Esophagus squamous epithelium (tissue), 5 donors: ENCODE data around the gene HIPK2. TPM values are rescaled to one million over a fixed set of nuclear protein-coding genes. Genes with fewer than 3 reads are reported as not detected.
A peak's percentile ranks its signal among the peaks of the same experiment; 100 is the strongest.

Experiments
- DNase-seq: peaks from one replicate; lab custom pipeline; 2025; lab: John Stamatoyannopoulos, UW
- H3K27ac ChIP-seq, 4 donors: fragments of 200-600 bp; sonication (generic); one replicate each; pipeline ENCODE4 v1.5.1; 2016 to 2019; ENCODE audit warnings: mild to moderate bottlenecking in 1 of 4
- H3K27me3 ChIP-seq, 4 donors: fragments of 200-600 bp; sonication (generic); 1 replicate in 3 of 4; 2 replicates in 1 of 4; pipeline versions ENCODE4 v1.5.1 to v1.6.0; 2017 to 2021; ENCODE audit warnings: antibody characterized with exemption in 1 of 4
- H3K36me3 ChIP-seq, 3 donors: fragments of 200-600 bp; sonication (generic); one replicate each; pipeline ENCODE4 v1.5.1; 2016 to 2019
- H3K4me1 ChIP-seq, 3 donors: fragments of 200-600 bp; sonication (generic); one replicate each; pipeline ENCODE4 v1.5.1; 2017 to 2019
- H3K4me3 ChIP-seq, 4 donors: fragments of 200-600 bp; sonication (generic); 1 replicate in 3 of 4; 2 replicates in 1 of 4; pipeline ENCODE4 v1.5.1; 2016 to 2019; ENCODE audit warnings: mild to moderate bottlenecking in 2 of 4, moderate library complexity in 1 of 4
- H3K9me3 ChIP-seq, 3 donors: fragments of 200-600 bp; sonication (generic); one replicate each; pipeline ENCODE4 v1.5.1; 2016 to 2019
- POLR2A ChIP-seq, 4 donors: fragments of 450-650 bp; IDR thresholded peaks; one replicate each; pipeline ENCODE4 v1.6.1; 2017; ENCODE audit warnings: antibody characterized with exemption in 4 of 4, mild to moderate bottlenecking in 4 of 4, moderate library complexity in 3 of 4
- WGBS, 2 donors: methylation state at CpG; one replicate each; pipeline ENCODE4 v1.1.5; 2018; 5-methylcytosine and 5-hydroxymethylcytosine counted together
- intact Hi-C: fragments of 100-400 bp; cut with DNase I; formaldehyde crosslinking; loops from one replicate; pipeline ENCODE4 v1.15.0; 2022
- total RNA-seq, 4 donors: library from RNA; depleted of rRNA; stranded (reverse); fragments of >200 nt; gene quantifications; one replicate each; pipeline ENCODE4 v1.1.0, GENCODE V29; 2016
- TF ChIP-seq, protein P1 (sequence below), 6 experiments: fragments of 450-650 bp in 4 of 6; fragments of 200-600 bp in 2 of 6; sonication (generic) in 2 of 6; IDR thresholded peaks; one replicate each; pipeline ENCODE4 v1.5.1; 2016 to 2019; ENCODE audit warnings: antibody characterized with exemption in 6 of 6, mild to moderate bottlenecking in 4 of 6, moderate library complexity in 4 of 6
- donor health status: DM: yes; HTN: yes; CAD: no.

Gene HIPK2
- total RNA-seq, 4 donors from 2014 or later = 17.8 to 37.9 (median 29.3) TPM

DNA sequence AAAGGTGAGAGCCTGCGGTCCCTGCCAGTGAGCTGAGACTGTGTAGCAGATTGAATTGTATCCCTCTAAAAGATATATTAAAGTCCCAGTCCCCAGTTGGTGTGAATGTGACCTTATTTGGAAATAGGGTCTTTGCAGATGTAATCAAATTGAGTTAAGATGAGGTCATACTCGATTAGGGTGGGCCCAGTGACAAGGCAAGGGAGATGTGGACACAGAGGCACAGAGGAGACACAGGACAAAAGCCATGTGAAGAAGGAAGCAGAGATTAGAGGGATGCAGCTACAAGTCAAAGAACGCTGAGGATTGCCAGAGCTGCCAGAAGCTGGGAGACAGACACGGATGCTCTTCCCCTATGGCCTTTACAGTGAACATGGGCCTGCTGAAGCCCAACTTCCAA, 150.0 kb downstream of the HIPK2 start:
- intact Hi-C loops = no loop called here
- H3K27ac ChIP-seq = no peak overlapping the region

DNA sequence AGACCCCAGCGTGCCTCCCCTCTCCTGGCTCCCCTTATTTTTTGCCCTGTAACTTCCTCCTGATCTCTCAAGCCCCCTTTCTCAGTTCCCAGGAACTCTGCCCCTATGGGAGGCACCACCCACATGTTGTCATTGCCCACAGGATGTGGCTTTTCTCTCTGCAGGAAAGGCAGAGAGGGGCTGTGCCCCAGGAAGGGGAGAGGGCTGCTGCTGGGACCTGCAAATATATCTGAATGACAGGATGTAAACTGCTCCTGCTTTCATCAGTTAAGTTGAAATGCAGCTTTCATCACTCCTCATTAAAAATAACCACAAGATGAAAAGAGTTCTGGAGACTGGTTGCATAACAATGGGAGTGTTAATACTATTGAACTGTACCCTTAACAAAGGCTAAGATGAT, 151.0 kb downstream of the HIPK2 start:
- DNase-seq = no peak
- intact Hi-C loops = no loop called here
- Histone ChIP-seq H3K4me1 (no peaks in the 10 kb centered on the region), H3K4me3 (no peak overlapping the region), H3K27ac (no peak overlapping the region), H3K9me3 (no peaks in the 10 kb centered on the region), H3K36me3 (peaks cover 35 to 99% (median 47%) of the 10 kb centered on the region in 3 donors), H3K27me3 (no peaks in the 10 kb centered on the region)
- no peak for TF ChIP-seq POLR2A (IDR thresholded peaks at IDR 0.05)
- TF ChIP-seq, protein P1, sequence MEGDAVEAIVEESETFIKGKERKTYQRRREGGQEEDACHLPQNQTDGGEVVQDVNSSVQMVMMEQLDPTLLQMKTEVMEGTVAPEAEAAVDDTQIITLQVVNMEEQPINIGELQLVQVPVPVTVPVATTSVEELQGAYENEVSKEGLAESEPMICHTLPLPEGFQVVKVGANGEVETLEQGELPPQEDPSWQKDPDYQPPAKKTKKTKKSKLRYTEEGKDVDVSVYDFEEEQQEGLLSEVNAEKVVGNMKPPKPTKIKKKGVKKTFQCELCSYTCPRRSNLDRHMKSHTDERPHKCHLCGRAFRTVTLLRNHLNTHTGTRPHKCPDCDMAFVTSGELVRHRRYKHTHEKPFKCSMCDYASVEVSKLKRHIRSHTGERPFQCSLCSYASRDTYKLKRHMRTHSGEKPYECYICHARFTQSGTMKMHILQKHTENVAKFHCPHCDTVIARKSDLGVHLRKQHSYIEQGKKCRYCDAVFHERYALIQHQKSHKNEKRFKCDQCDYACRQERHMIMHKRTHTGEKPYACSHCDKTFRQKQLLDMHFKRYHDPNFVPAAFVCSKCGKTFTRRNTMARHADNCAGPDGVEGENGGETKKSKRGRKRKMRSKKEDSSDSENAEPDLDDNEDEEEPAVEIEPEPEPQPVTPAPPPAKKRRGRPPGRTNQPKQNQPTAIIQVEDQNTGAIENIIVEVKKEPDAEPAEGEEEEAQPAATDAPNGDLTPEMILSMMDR (IDR thresholded peaks at IDR 0.05) = no peak
- 77 to 90% methylated on average over 1 of the region's 1 CpG for WGBS, 2 donors

More for the DNA sequence above, 150.0 kb downstream of the HIPK2 start:
- Histone ChIP-seq H3K27me3 (no peaks in the 10 kb centered on the region), H3K4me1 (no peaks in the 10 kb centered on the region), H3K9me3 (no peaks in the 10 kb centered on the region), H3K4me3 (no peak overlapping the region), H3K36me3 (peaks cover 35 to 92% (median 46%) of the 10 kb centered on the region in 3 donors)
- no peak for DNase-seq
- 93 to 94% methylated on average over 4 of the region's 4 CpGs for WGBS, 2 donors
- TF ChIP-seq POLR2A (IDR thresholded peaks at IDR 0.05) = no peak
- TF ChIP-seq, protein P1 (IDR thresholded peaks at IDR 0.05) = no peak

DNA sequence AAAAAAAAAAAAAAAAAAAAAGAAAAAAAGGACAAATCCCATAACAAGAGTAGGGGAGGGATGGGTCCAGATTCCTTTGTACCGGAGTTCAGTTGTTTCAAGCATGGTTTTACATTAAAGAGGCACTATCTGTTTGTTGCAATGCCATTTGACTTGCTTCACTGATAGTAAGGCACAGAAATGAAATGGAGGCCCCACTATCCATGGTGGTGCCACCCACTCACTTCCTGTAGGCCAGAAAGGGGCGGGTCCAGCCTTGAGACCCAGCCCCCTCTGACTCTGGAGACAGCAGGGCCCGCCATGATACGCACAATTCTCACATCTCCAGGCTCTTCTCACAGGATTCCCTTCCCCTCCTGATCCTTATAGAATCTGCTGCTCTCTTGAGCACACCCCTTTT, 154.3 kb downstream of the HIPK2 start:
- Histone ChIP-seq H3K27me3 (no peaks in the 10 kb centered on the region), H3K4me3 (no peak overlapping the region), H3K4me1 (no peaks in the 10 kb centered on the region), H3K36me3 (peaks cover 23 to 92% (median 38%) of the 10 kb centered on the region in 3 donors), H3K9me3 (no peaks in the 10 kb centered on the region), H3K27ac (no peak overlapping the region)
- DNase-seq = no peak
- 89 to 90% methylated on average over 4 of the region's 4 CpGs for WGBS, 2 donors
- intact Hi-C loops = no loop called here
- TF ChIP-seq, protein P1 (IDR thresholded peaks at IDR 0.05) = no peak
- no peak for TF ChIP-seq POLR2A (IDR thresholded peaks at IDR 0.05)

DNA sequence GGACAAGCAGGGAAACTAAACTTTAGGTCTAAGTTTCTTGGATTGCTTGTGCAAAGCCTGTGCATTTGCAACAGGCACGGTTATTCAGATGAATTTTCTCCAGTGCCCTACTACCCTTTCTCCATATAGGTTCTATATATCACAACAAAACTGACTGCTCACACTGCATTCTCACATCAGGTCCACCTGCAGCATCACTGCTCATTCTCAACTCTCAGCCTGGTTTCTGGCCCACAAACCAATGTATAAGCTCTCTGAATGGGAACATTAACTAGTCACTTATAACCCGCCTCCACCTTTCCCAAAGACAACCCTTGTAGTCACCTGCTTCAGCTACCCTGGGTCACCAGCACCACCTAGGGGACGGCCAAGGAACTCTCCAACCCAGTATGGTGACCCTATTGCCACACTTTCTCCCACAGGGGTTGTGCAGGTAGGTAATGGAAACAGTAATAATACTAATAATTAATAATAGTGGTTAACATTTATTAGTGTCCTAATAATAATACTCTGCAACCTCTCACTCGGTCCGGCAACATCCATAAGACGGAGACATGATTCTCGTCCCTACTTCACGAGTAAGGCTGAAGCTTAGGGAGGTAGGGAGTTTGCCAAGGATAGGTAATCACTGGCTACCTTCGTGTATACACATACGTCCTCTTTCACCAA, 157.0 kb downstream of the HIPK2 start:
- Histone ChIP-seq H3K36me3 (peaks cover 17 to 92% (median 27%) of the 10 kb centered on the region in 3 donors), H3K27ac (no peak overlapping the region), H3K4me1 (no peaks in the 10 kb centered on the region), H3K27me3 (no peaks in the 10 kb centered on the region), H3K9me3 (no peaks in the 10 kb centered on the region), H3K4me3 (no peak overlapping the region)
- 82 to 84% methylated on average over 10 of the region's 10 CpGs for WGBS, 2 donors
- TF ChIP-seq, protein P1 (IDR thresholded peaks at IDR 0.05) = peak; percentile 21 to 73 (median 48)
- no peak for TF ChIP-seq POLR2A (IDR thresholded peaks at IDR 0.05)
- intact Hi-C loops = no loop called here
- no peak for DNase-seq

DNA sequence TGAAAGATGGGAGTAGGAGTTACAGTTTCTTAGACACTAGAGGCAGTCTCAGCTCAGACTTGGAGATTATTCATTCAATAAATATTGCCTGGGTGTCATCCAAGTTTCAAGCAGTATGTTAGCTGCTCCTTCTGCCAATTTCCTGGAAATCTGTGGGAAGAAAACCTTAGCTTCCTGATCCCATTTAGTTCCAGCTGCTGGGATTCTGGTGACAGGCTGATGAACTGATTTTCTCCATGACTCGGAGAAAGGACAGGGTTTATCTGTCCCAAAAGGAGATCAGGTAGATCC, 158.5 kb downstream of the HIPK2 start:
- DNase-seq = no peak
- Histone ChIP-seq H3K9me3 (no peaks in the 10 kb centered on the region), H3K27ac (no peak overlapping the region), H3K4me3 (no peak overlapping the region), H3K27me3 (no peaks in the 10 kb centered on the region), H3K36me3 (peaks cover 10 to 92% (median 18%) of the 10 kb centered on the region in 3 donors), H3K4me1 (no peaks in the 10 kb centered on the region)
- intact Hi-C loops = no loop called here
- 58 to 67% methylated on average over 1 of the region's 1 CpG for WGBS, 2 donors
- TF ChIP-seq, protein P1 (IDR thresholded peaks at IDR 0.05) = no peak
- no peak for TF ChIP-seq POLR2A (IDR thresholded peaks at IDR 0.05)
